OCI-LY7 (cell line): ENCODE measurements around the gene CCDC13. TPM values are rescaled to one million over a fixed set of nuclear protein-coding genes. Genes with fewer than 3 reads are reported as not detected.

Experiments
- BruUV-seq: library from RNA; stranded (reverse); fragments of 400-500 nt; replicated peaks from 2 replicates; lab custom pipeline; 2021; lab: Mats Ljungman, UMichigan
- CTCF ChIA-PET: fragments of 300-600 bp; sonication (Branson Sonifier 250); formaldehyde crosslinking; loops from one replicate; lab custom pipeline; 2022; ENCODE audit warnings: antibody characterized with exemption; ENCODE audit not compliant: unreplicated experiment; lab: Charles Lee
- POLR2A ChIA-PET: fragments of 300-600 bp; sonication (Branson Sonifier 250); formaldehyde crosslinking; loops from one replicate; lab custom pipeline; 2022; ENCODE audit warnings: antibody characterized with exemption; lab: Charles Lee
- DNase-seq: peaks from one replicate; pipeline ENCODE4 v3.0.0-alpha.2; 2015; ENCODE audit warnings: low spot score
- H2AFZ ChIP-seq: fragments of 200-600 bp; sonication (generic), shearing (Covaris generic); 2 replicates; pipeline ENCODE4 v1.6.1; 2014; ENCODE audit warnings: mild to moderate bottlenecking, antibody characterized with exemption, low read length, moderate library complexity
- H3K27ac ChIP-seq: fragments of 200-600 bp; sonication (generic); 2 replicates; pipeline ENCODE4 v1.5.1; 2014; ENCODE audit warnings: mixed run types, low read depth, mild to moderate bottlenecking, moderate library complexity, low read length, inconsistent platforms; ENCODE audit not compliant: poor library complexity, severe bottlenecking
- H3K36me3 ChIP-seq: fragments of 200-600 bp; sonication (generic); 2 replicates; pipeline ENCODE4 v1.6.1; 2014; ENCODE audit warnings: mild to moderate bottlenecking, antibody characterized with exemption, low read length, moderate library complexity, mixed read lengths; ENCODE audit not compliant: insufficient read depth
- H3K4me1 ChIP-seq: fragments of 200-600 bp; sonication (generic); 2 replicates; pipeline ENCODE4 v1.5.1; 2014; ENCODE audit warnings: mild to moderate bottlenecking, low read length; ENCODE audit not compliant: insufficient read depth, poor library complexity, severe bottlenecking
- H3K4me2 ChIP-seq: fragments of 200-600 bp; sonication (generic); 2 replicates; pipeline ENCODE4 v1.6.1; 2014; ENCODE audit warnings: mild to moderate bottlenecking, low read length
- H3K4me3 ChIP-seq: fragments of 200-600 bp; sonication (generic); 2 replicates; pipeline ENCODE4 v1.5.1; 2014; ENCODE audit warnings: mild to moderate bottlenecking, low read depth, low read length; ENCODE audit not compliant: poor library complexity, severe bottlenecking
- H3K79me2 ChIP-seq: fragments of 200-600 bp; sonication (generic); 2 replicates; pipeline ENCODE4 v1.6.1; 2016; ENCODE audit warnings: low read depth, mild to moderate bottlenecking, low read length, moderate library complexity, mixed read lengths; ENCODE audit not compliant: insufficient read depth
- H3K9me2 ChIP-seq: fragments of 200-600 bp; sonication (generic); 2 replicates; pipeline ENCODE4 v1.6.1; 2016; ENCODE audit warnings: mild to moderate bottlenecking, low read length, mixed read lengths; ENCODE audit not compliant: insufficient read depth
- H3K9me3 ChIP-seq: fragments of 200-600 bp; sonication (generic); 2 replicates; pipeline ENCODE4 v1.6.1; 2014; ENCODE audit warnings: mild to moderate bottlenecking, mixed run types, low read length, mixed read lengths
- H4K20me1 ChIP-seq: fragments of 200-600 bp; sonication (generic); 2 replicates; pipeline ENCODE4 v1.6.1; 2014; ENCODE audit warnings: mild to moderate bottlenecking, antibody characterized with exemption, low read length, moderate library complexity, mixed read lengths; ENCODE audit not compliant: insufficient read depth
- EZH2phosphoT487 ChIP-seq: fragments of 200-600 bp; sonication (generic); IDR thresholded peaks from 2 replicates; pipeline ENCODE4 v1.6.1; 2018; ENCODE audit warnings: low read depth, borderline replicate concordance, mild to moderate bottlenecking, mixed run types, antibody characterized with exemption, low read length, moderate library complexity, mixed read lengths
- intact Hi-C: fragments of 100-400 bp; cut with micrococcal nuclease; formaldehyde crosslinking; loops from one replicate; pipeline ENCODE4 v1.10.0; 2022; ENCODE audit not compliant: unreplicated experiment
- small RNA-seq: library from RNA; depleted of rRNA; stranded (forward); fragments of <200 nt; gene quantifications from one replicate; pipeline ENCODE3, GENCODE V24; 2014
- total RNA-seq, 2 experiments: library from RNA; depleted of rRNA in 1 of 2; stranded (reverse); fragments of >200 nt in 1 of 2; shearing (Covaris generic) in 1 of 2; gene quantifications; 2 replicates each; pipeline ENCODE4 v1.2.3, GENCODE V29; 2014 to 2022
- TF ChIP-seq, protein P1 (sequence below): fragments of 200-600 bp; sonication (generic); conservative IDR thresholded peaks from 2 replicates; pipeline ENCODE4 v1.5.1; 2014; ENCODE audit warnings: mild to moderate bottlenecking, antibody characterized with exemption, low read length, moderate library complexity, mixed read lengths

CCDC13 gene
- total RNA-seq, 2 experiments from 2014 or later = 1.4 TPM; not detected in 1

DNA sequence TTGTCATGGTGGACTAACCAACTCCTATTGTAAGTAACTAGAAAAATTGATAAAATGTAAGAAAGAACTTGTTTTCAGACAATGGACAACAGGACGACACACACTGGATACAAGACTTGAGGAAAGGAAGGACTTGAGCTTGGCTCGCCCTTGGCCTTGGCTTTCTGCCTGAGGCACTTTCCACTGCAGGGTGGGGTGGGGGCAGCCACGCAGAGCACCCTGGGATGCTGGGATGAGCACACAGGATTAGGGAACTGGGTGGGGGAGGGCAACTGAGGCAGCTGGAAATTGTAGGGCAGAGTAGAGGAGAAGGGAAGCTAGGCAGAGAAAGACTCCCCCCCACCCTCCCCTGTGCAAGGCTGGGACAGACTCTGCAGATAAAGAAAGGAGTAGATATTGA, 45.0 kb downstream of the CCDC13 start:
- no TSS peak for BruUV-seq
- H3K4me2 ChIP-seq = no peak overlapping the region
- no peak for TF ChIP-seq EZH2phosphoT487
- TF ChIP-seq, protein P1, sequence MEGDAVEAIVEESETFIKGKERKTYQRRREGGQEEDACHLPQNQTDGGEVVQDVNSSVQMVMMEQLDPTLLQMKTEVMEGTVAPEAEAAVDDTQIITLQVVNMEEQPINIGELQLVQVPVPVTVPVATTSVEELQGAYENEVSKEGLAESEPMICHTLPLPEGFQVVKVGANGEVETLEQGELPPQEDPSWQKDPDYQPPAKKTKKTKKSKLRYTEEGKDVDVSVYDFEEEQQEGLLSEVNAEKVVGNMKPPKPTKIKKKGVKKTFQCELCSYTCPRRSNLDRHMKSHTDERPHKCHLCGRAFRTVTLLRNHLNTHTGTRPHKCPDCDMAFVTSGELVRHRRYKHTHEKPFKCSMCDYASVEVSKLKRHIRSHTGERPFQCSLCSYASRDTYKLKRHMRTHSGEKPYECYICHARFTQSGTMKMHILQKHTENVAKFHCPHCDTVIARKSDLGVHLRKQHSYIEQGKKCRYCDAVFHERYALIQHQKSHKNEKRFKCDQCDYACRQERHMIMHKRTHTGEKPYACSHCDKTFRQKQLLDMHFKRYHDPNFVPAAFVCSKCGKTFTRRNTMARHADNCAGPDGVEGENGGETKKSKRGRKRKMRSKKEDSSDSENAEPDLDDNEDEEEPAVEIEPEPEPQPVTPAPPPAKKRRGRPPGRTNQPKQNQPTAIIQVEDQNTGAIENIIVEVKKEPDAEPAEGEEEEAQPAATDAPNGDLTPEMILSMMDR = no peak
- H3K4me1 ChIP-seq = no peaks in the 10 kb centered on the region
- no peaks in the 10 kb centered on the region for H4K20me1 ChIP-seq
- no peak overlapping the region for H2AFZ ChIP-seq
- H3K27ac ChIP-seq = no peak overlapping the region
- CTCF ChIA-PET = no interaction called here
- intact Hi-C loops = no loop called here
- POLR2A ChIA-PET = no interaction called here
- H3K79me2 ChIP-seq = no peaks in the 10 kb centered on the region
- H3K9me3 ChIP-seq = no peaks in the 10 kb centered on the region
- no peaks in the 10 kb centered on the region for H3K9me2 ChIP-seq
- DNase-seq = no peak
- no peaks in the 10 kb centered on the region for H3K36me3 ChIP-seq
- H3K4me3 ChIP-seq = no peak overlapping the region

DNA sequence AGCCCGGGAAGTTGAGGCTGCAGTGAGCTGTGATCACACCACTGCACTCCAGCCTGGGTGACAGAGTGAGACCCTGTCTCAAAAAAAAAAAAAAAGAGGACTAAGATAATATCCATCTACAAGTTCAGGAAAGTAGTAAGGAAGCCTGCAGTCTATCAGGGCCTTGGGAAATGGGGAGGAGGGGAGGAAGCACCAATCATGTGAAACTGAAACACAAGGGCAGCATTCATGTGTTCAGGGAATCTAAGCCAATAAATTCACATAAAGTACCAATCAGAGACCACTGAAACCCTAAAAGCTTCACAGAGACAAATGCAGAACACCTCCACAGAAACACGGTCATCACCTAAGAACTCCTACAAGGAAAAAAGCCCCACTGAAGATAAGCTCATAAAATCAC, 47.6 kb downstream of the CCDC13 start:
- H4K20me1 ChIP-seq = no peaks in the 10 kb centered on the region
- CTCF ChIA-PET = no interaction called here
- H3K27ac ChIP-seq = no peak overlapping the region
- no peak for TF ChIP-seq EZH2phosphoT487
- TF ChIP-seq, protein P1 = no peak
- no peaks in the 10 kb centered on the region for H3K79me2 ChIP-seq
- no peaks in the 10 kb centered on the region for H3K36me3 ChIP-seq
- BruUV-seq = no TSS peak
- H3K9me2 ChIP-seq = no peaks in the 10 kb centered on the region
- H3K4me3 ChIP-seq = no peak overlapping the region
- DNase-seq = no peak
- no peaks in the 10 kb centered on the region for H3K4me1 ChIP-seq
- no peaks in the 10 kb centered on the region for H3K9me3 ChIP-seq
- intact Hi-C loops = no loop called here
- no peak overlapping the region for H3K4me2 ChIP-seq
- POLR2A ChIA-PET = no interaction called here
- H2AFZ ChIP-seq = no peak overlapping the region

DNA sequence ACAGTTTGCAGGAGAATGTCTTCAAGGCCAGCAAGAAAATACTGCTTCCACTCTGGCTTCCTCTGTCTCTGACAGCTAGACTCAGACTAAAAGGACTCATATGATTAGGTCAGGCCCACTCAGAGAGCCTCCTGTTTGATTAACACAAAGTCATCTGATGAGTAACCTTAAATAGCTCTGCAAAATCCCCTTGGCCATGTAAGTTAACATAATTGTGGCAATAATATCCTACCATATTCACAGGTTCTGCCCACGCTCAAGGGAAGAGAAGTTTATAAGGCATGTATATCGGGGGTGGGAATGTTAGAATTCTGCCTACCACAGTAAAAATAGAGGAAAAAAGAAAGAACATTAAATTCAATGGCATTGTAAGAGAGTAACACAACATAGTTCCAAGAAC, 49.8 kb downstream of the CCDC13 start:
- Histone ChIP-seq H4K20me1 (no peaks in the 10 kb centered on the region), H3K36me3 (no peaks in the 10 kb centered on the region), H3K9me2 (no peaks in the 10 kb centered on the region), H3K4me2 (no peak overlapping the region), H2AFZ (no peak overlapping the region), H3K4me3 (no peak overlapping the region), H3K27ac (no peak overlapping the region), H3K4me1 (no peaks in the 10 kb centered on the region), H3K79me2 (no peaks in the 10 kb centered on the region), H3K9me3 (no peaks in the 10 kb centered on the region)
- no peak for DNase-seq
- TF ChIP-seq, protein P1 = no peak
- no peak for TF ChIP-seq EZH2phosphoT487
- intact Hi-C loops = no loop called here
- ChIA-PET CTCF (no interaction called here), POLR2A (interaction anchor here (0.5 to 0.7 kb wide), 3 partner anchors 44 to 1356 kb away, joined by 3 to 9 read pairs (median 6); no protein-coding TSS in a partner anchor)
- BruUV-seq = no TSS peak

Small RNAs within 50 kb of the gene (small RNA-seq; reads per million reads assigned to genes)
- not detected for gene CCDC13

Other genes starting within 250 kb of the CCDC13 start
- 30.0 and 33.0 TPM in 2 replicates for gene SEC22C, start 191.3 kb downstream of the CCDC13 start, total RNA-seq (2014; rRNA removed; shearing (Covaris generic))
- 36.2 and 39.5 TPM in 2 replicates for gene SEC22C, start 191.3 kb downstream of the CCDC13 start, total RNA-seq (2022)
- gene SS18L2, start 182.4 kb downstream of the CCDC13 start, total RNA-seq (2014; rRNA removed; shearing (Covaris generic)) = 44.1 and 48.9 TPM in 2 replicates
- 58.1 and 66.5 TPM in 2 replicates for gene SS18L2, start 182.4 kb downstream of the CCDC13 start, total RNA-seq (2022)
- gene NKTR, start 172.6 kb downstream of the CCDC13 start, total RNA-seq (2014; rRNA removed; shearing (Covaris generic)) = 85.1 and 90.2 TPM in 2 replicates
- 154 and 167 TPM in 2 replicates for gene NKTR, start 172.6 kb downstream of the CCDC13 start, total RNA-seq (2022)
- gene ZBTB47, start 119.6 kb downstream of the CCDC13 start, total RNA-seq (2014; rRNA removed; shearing (Covaris generic)) = 0.05 and 0.09 TPM in 2 replicates
- gene ZBTB47, start 119.6 kb downstream of the CCDC13 start, total RNA-seq (2022) = not detected in 2 replicates
- gene KLHL40, start 87.7 kb downstream of the CCDC13 start, total RNA-seq (2014; rRNA removed; shearing (Covaris generic)) = not detected in 2 replicates
- not detected in 2 replicates for gene KLHL40, start 87.7 kb downstream of the CCDC13 start, total RNA-seq (2022)
- gene HHATL, start 70.5 kb downstream of the CCDC13 start, total RNA-seq (2014; rRNA removed; shearing (Covaris generic)) = not detected in 2 replicates
- gene HHATL, start 70.5 kb downstream of the CCDC13 start, total RNA-seq (2022) = not detected in 2 replicates
- gene HIGD1A, start 31.2 kb upstream of the CCDC13 start, total RNA-seq (2014; rRNA removed; shearing (Covaris generic)) = 57.9 and 60.4 TPM in 2 replicates
- 75.8 and 76.1 TPM in 2 replicates for gene HIGD1A, start 31.2 kb upstream of the CCDC13 start, total RNA-seq (2022)
- gene ACKR2, start 36.2 kb upstream of the CCDC13 start, total RNA-seq (2014; rRNA removed; shearing (Covaris generic)) = not detected in 2 replicates
- gene ACKR2, start 36.2 kb upstream of the CCDC13 start, total RNA-seq (2022) = 2.0 and 2.9 TPM in 2 replicates
- gene CYP8B1, start 102.6 kb upstream of the CCDC13 start, total RNA-seq (2014; rRNA removed; shearing (Covaris generic)) = not detected in 2 replicates
- not detected in 2 replicates for gene CYP8B1, start 102.6 kb upstream of the CCDC13 start, total RNA-seq (2022)
- not detected in 2 replicates for gene ZNF662, start 132.9 kb upstream of the CCDC13 start, total RNA-seq (2014; rRNA removed; shearing (Covaris generic))
- not detected in 2 replicates for gene ZNF662, start 132.9 kb upstream of the CCDC13 start, total RNA-seq (2022)
- not detected in 2 replicates for gene GASK1A, start 206.1 kb upstream of the CCDC13 start, total RNA-seq (2014; rRNA removed; shearing (Covaris generic))
- not detected in 2 replicates for gene GASK1A, start 206.1 kb upstream of the CCDC13 start, total RNA-seq (2022)